RWPE1 (cell line): ENCODE results near the gene CLK3.
A peak's percentile ranks its signal among the peaks of the same experiment; 100 is the strongest.

Experiments
- CTCF ChIA-PET: fragments of 350-600 bp; sonication (Branson Sonifier 250); formaldehyde crosslinking; extraction: SDS; loops from one replicate; lab custom pipeline; 2021; lab: Yijun Ruan, JAX
- POLR2A ChIA-PET: fragments of 400-600 bp; formaldehyde crosslinking; extraction: SDS; loops from one replicate; lab custom pipeline; 2020; ENCODE audit warnings: antibody characterized with exemption; ENCODE audit not compliant: low non-redundant PET; lab: Yijun Ruan, JAX
- DNase-seq: peaks from one replicate; pipeline ENCODE4 v3.0.0; 2012; ENCODE audit warnings: low spot score
- H3K27ac ChIP-seq: fragments of 450-650 bp; 2 replicates; pipeline ENCODE4 v1.5.1; 2017
- CTCF ChIP-seq: fragments of 450-650 bp; conservative IDR thresholded peaks from 2 replicates; pipeline ENCODE4 v1.5.1; 2017; ENCODE audit warnings: low read depth, mild to moderate bottlenecking

CLK3 gene

GRCh38 chr15:74616996-74617395 is 1.4 kb downstream of the CLK3 start:
- ChIA-PET CTCF (interaction anchor here (0.5 to 1.6 kb wide), 3 partner anchors 15 to 247 kb away, joined by 3 to 5 read pairs (median 4); no protein-coding TSS in a partner anchor), POLR2A (interaction anchor here (2.0 kb wide), 1 partner anchor 13 kb away, joined by 4 read pairs; no protein-coding TSS in a partner anchor)
- no peak for TF ChIP-seq CTCF
- DNase-seq = no peak
- H3K27ac ChIP-seq = peak overlapping the region; percentile 92

GRCh38 chr15:74618841-74619596 is 3.4 kb downstream of the CLK3 start:
- POLR2A ChIA-PET = no interaction called here
- no peak for DNase-seq
- CTCF ChIA-PET = interaction anchor here (0.8 kb wide), 1 partner anchor 12 kb away, joined by 3 read pairs; no protein-coding TSS in a partner anchor
- H3K27ac ChIP-seq = peak overlapping the region; percentile 61
- TF ChIP-seq CTCF = no peak

GRCh38 chr15:74619916-74620635 is 4.4 kb downstream of the CLK3 start:
- POLR2A ChIA-PET = no interaction called here
- peak overlapping the region; percentile 61 for H3K27ac ChIP-seq
- no peak for DNase-seq
- no peak for TF ChIP-seq CTCF
- CTCF ChIA-PET = interaction anchor here (0.7 to 1.5 kb wide), 2 partner anchors 15 to 96 kb away, joined by 3 to 7 read pairs; no protein-coding TSS in a partner anchor

- POLR2A ChIA-PET = no interaction called here
- TF ChIP-seq CTCF = peak; percentile 95
- H3K27ac ChIP-seq = peak overlapping the region; percentile 61
- CTCF ChIA-PET = interaction anchor here (0.6 to 2.8 kb wide), 15 partner anchors 11 to 305 kb away, joined by 3 to 29 read pairs (median 3); no protein-coding TSS in a partner anchor
- peak; percentile 83 for DNase-seq
These were observed 5.3 kb downstream of the CLK3 start for GRCh38 chr15:74620636-74621545.

GRCh38 chr15:74621546-74621920 is 5.9 kb downstream of the CLK3 start:
- ChIA-PET CTCF (interaction anchor here (0.6 to 2.8 kb wide), 15 partner anchors 10 to 329 kb away, joined by 3 to 29 read pairs (median 3); no protein-coding TSS in a partner anchor), POLR2A (no interaction called here)
- H3K27ac ChIP-seq = peak overlapping the region; percentile 61
- no peak for DNase-seq
- TF ChIP-seq CTCF = no peak

GRCh38 chr15:74621936-74622335 is 6.3 kb downstream of the CLK3 start:
- CTCF ChIA-PET = interaction anchor here (0.7 to 2.8 kb wide), 8 partner anchors 10 to 329 kb away, joined by 3 to 29 read pairs (median 3); no protein-coding TSS in a partner anchor
- H3K27ac ChIP-seq = peak overlapping the region; percentile 61
- DNase-seq = no peak
- TF ChIP-seq CTCF = no peak
- POLR2A ChIA-PET = no interaction called here
